ENCODE measurements around the gene LAMB1. TPM values are rescaled to one million over a fixed set of nuclear protein-coding genes. Genes with fewer than 3 reads are reported as not detected.
A peak's percentile ranks its signal among the peaks of the same experiment; 100 is the strongest.

Gene LAMB1
- total RNA-seq (2014; rRNA removed): 74.3 and 101 TPM in 2 replicates
- Bru-seq, nascent RNA: percentile 88 among the genes with signal in this experiment
- percentile 83 among the genes with signal in this experiment for BruChase-seq, experiment 1, labeled RNA remaining after a 6-hour chase
- percentile 86 among the genes with signal in this experiment for BruChase-seq, experiment 2, labeled RNA remaining after a 2-hour chase
- long read RNA-seq, full-length matches to known transcripts: 100 of 325 reads
- long read RNA-seq, partial matches to known transcripts: 186 of 325 reads
- long read RNA-seq, other reads (novel, unspliced or antisense): 39 of 325 reads

DNA sequence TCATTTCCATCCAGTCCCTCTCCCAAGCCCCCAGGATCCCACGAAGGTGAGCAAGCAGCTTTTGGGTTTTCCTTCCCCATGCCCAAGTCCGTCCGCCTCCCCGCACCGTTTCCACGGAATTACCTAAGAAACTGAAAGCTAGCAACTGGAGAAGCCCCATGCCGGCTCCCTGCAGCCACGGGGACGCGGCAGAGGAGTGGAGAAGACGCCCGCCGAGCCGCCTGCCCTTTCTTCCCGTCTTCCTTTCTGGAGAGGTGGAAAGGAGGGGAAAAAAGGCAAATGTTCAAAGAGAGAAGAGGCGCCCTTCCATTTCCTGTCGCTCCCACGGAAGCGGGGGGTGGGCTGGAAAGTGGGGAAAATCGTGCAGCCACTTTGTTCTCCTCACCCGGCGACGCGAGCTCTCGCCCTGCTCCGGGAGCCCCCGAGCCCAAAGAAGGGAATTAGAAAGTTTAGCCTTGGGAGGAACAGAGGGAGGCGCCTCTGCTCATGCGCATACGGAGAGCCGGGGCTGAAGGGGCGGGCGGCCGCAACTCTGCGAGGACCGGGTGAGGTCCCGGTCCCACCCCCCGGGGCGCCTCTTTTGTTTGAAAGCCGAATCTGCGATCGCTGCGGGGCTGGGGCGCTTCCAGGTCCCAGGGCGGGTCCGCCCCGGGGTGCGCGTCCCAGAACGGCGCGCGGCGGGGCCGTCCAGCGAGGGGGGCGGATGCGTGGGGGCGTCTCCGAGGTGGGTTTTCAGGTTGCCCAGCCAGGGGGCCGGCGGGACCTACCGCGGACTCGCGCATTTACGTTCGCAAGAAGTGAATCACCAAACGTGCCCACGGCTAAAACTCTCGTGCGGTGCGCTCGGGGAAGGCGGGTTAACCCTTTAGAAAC is at the start of gene LAMB1:
Gene LAMB1 (minus strand): TSS at position 436 of the 873 bp plus-strand sequence. CDS start 276 bp downstream, at position 160.
- ATAC-seq (peak; percentile 64), DNase-seq (peak; percentile 69)
- peak within 1 kb of the TSS; percentile 96 for H3K9ac ChIP-seq (ENCODE audit: low read length)
- H3K27me3 ChIP-seq (ENCODE audit: low read length): no peaks in the 10 kb centered on the region
- peak within 1 kb of the TSS; percentile 87 for H3K4me3 ChIP-seq (ENCODE audit: low read length)
- peaks cover 53% of the 10 kb centered on the region for H3K4me1 ChIP-seq (ENCODE audit: insufficient read depth, low read length)
- ChIA-PET CTCF (no interaction called here), POLR2A (ENCODE audit: unreplicated experiment) (no interaction called here)
- peak within 1 kb of the TSS; percentile 71 for H3K27ac ChIP-seq (ENCODE audit: low read length)
- no peaks in the 10 kb centered on the region for H3K9me3 ChIP-seq (ENCODE audit: low read length)
- BruUV-seq (replicated peaks): TSS peak; percentile 66
- no peak for TF ChIP-seq EZH2 (IDR thresholded peaks at IDR 0.05; ENCODE audit: low read length, unreplicated experiment)
- no peak for TF ChIP-seq CTCF (conservative IDR thresholded peaks at IDR 0.05; ENCODE audit: low read depth, low read length)
- no peak for TF ChIP-seq EZH2phosphoT487 (IDR thresholded peaks at IDR 0.05; ENCODE audit: borderline replicate concordance, low read length)
- peaks cover 49% of the 10 kb centered on the region for H3K79me2 ChIP-seq (ENCODE audit: low read length)
- no peaks in the 10 kb centered on the region for H4K20me1 ChIP-seq (ENCODE audit: low read length)
- H3F3A ChIP-seq (ENCODE audit: low read length, unreplicated experiment): no peaks in the 10 kb centered on the region
- intact Hi-C loops (cut with micrococcal nuclease): loop anchor here (1.0 to 10.0 kb wide), 3 partner anchors 36 to 258 kb away; partner anchors contain the start of genes CBLL1 and DLD
- peak within 1 kb of the TSS; percentile 90 for H2AFZ ChIP-seq (ENCODE audit: low read length)
- peak within 1 kb of the TSS; percentile 99 for H3K4me2 ChIP-seq (ENCODE audit: low read length)
- no peaks in the 10 kb centered on the region for H3K9me2 ChIP-seq (replicated peaks; ENCODE audit: low read length)
- peaks cover 10% of the 10 kb centered on the region; the same call in 1 of the 2 replicates for H3K36me3 ChIP-seq (ENCODE audit: low read depth, low read length)

DNA sequence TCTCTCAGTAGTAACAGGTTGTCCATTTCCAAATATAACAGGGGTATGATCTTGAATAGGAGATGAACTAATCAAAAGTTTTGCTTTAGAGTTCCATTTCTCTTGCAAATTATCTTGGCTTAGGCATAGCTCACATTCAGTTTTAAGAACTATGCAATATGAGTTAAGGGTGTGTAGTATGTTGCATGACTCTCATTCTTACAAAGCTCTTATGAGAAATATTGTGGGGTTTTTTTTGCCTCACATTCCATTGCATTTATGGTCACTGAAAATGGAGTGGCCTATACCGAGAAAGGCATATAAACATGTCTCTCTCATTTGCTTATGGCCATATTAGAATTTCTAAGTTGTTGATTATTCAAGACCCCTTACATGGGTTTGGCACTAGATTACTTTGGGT is 48.5 kb upstream of the LAMB1 start:
- ATAC-seq (no peak), DNase-seq (no peak)
- Histone ChIP-seq H3K4me3 (ENCODE audit: low read length) (no peak overlapping the region), H3K4me2 (ENCODE audit: low read length) (no peak overlapping the region), H3F3A (ENCODE audit: low read length, unreplicated experiment) (no peaks in the 10 kb centered on the region), H3K79me2 (ENCODE audit: low read length) (no peaks in the 10 kb centered on the region), H3K4me1 (ENCODE audit: insufficient read depth, low read length) (peaks cover 4% of the 10 kb centered on the region; the same call in 1 of the 2 replicates), H3K27me3 (ENCODE audit: low read length) (no peaks in the 10 kb centered on the region), H3K9me2 (replicated peaks; ENCODE audit: low read length) (no peaks in the 10 kb centered on the region), H3K27ac (ENCODE audit: low read length) (no peak overlapping the region), H4K20me1 (ENCODE audit: low read length) (no peaks in the 10 kb centered on the region), H3K9me3 (ENCODE audit: low read length) (no peaks in the 10 kb centered on the region), H2AFZ (ENCODE audit: low read length) (no peak overlapping the region), H3K36me3 (ENCODE audit: low read depth, low read length) (no peaks in the 10 kb centered on the region), H3K9ac (ENCODE audit: low read length) (no peak overlapping the region)
- ChIA-PET CTCF (no interaction called here), POLR2A (ENCODE audit: unreplicated experiment) (no interaction called here)
- TF ChIP-seq EZH2phosphoT487 (IDR thresholded peaks at IDR 0.05; ENCODE audit: borderline replicate concordance, low read length): no peak
- no peak for TF ChIP-seq EZH2 (IDR thresholded peaks at IDR 0.05; ENCODE audit: low read length, unreplicated experiment)
- no peak for TF ChIP-seq CTCF (conservative IDR thresholded peaks at IDR 0.05; ENCODE audit: low read depth, low read length)
- intact Hi-C loops (cut with micrococcal nuclease): no loop called here
- no TSS peak for BruUV-seq (replicated peaks)
